KMS-11 (cell line): ENCODE results near the gene HELT.
A peak's percentile ranks its signal among the peaks of the same experiment; 100 is the strongest.
"Not testable (repeated sequence)": the region's sequence is repeated elsewhere in the genome, so short reads cannot be mapped to it uniquely, and the experiment has no call there.

Source experiments
- H2AFZ ChIP-seq: fragments of 200-600 bp; sonication (generic); 2 replicates; pipeline ENCODE4 v1.6.1; 2016; ENCODE audit warnings: antibody characterized with exemption, mixed run types, low read depth
- H3K27ac ChIP-seq: fragments of 200-600 bp; sonication (generic); 2 replicates; pipeline ENCODE4 v1.6.1; 2016; ENCODE audit warnings: mild to moderate bottlenecking, mixed run types
- H3K27me3 ChIP-seq: fragments of 200-600 bp; sonication (generic); 2 replicates; pipeline ENCODE4 v1.6.1; 2017; ENCODE audit warnings: mild to moderate bottlenecking, low read depth, mixed run types, moderate library complexity; ENCODE audit not compliant: insufficient read depth
- H3K36me3 ChIP-seq: fragments of 200-600 bp; sonication (generic); 2 replicates; pipeline ENCODE4 v1.6.1; 2017; ENCODE audit warnings: mild to moderate bottlenecking, mixed run types; ENCODE audit not compliant: insufficient read depth
- H3K4me1 ChIP-seq: fragments of 200-600 bp; sonication (generic); 2 replicates; pipeline ENCODE4 v1.6.1; 2016; ENCODE audit warnings: mild to moderate bottlenecking, low read depth, mixed run types; ENCODE audit not compliant: poor library complexity, severe bottlenecking
- H3K4me2 ChIP-seq: fragments of 200-600 bp; sonication (generic); 2 replicates; pipeline ENCODE4 v1.7.0; 2016; ENCODE audit warnings: mild to moderate bottlenecking, mixed run types
- H3K4me3 ChIP-seq: fragments of 200-600 bp; sonication (generic); IDR thresholded peaks from 2 replicates; pipeline ENCODE4 v1.6.1; 2017; ENCODE audit warnings: low read depth, low read length, mixed read lengths; ENCODE audit not compliant: insufficient read depth
- H3K79me2 ChIP-seq: fragments of 200-600 bp; sonication (generic); 2 replicates; pipeline ENCODE4 v1.6.1; 2016; ENCODE audit warnings: low read depth, mixed run types; ENCODE audit not compliant: insufficient read depth
- H3K9ac ChIP-seq: fragments of 200-600 bp; sonication (generic); 2 replicates; pipeline ENCODE4 v1.6.1; 2016; ENCODE audit warnings: mild to moderate bottlenecking, mixed run types
- H4K20me1 ChIP-seq: fragments of 200-600 bp; sonication (generic); 2 replicates; pipeline ENCODE4 v1.6.1; 2016; ENCODE audit warnings: mild to moderate bottlenecking, mixed run types; ENCODE audit not compliant: insufficient read depth
- TF ChIP-seq, protein P1 (sequence below): fragments of 200-600 bp; sonication (generic); conservative IDR thresholded peaks from 2 replicates; pipeline ENCODE4 v1.6.1; 2017; ENCODE audit warnings: low read depth, mild to moderate bottlenecking, antibody characterized with exemption, low read length, moderate library complexity, mixed read lengths

Gene HELT

DNA sequence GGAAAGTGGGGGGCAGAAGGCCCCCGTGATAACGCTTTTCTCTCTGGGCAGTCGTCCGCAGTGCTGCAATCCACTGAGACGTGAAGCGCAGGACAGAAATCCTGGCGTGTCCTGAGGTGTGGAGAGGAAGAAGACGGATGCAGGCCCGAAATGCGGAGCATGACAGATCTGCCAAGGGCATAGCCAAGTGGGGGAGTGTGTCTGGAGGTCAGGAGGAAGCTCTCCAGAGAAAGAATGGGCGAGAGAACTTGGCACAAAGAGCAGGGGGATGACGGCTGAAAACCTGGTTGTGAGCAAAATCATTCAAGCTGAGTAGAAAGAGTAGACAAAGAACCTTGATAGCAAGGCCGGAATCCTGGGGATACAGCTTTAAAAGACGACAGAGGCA, 23.7 kb upstream of the HELT start:
- Histone ChIP-seq H3K4me2 (no peak overlapping the region), H2AFZ (no peak overlapping the region), H3K79me2 (no peaks in the 10 kb centered on the region), H3K4me1 (no peaks in the 10 kb centered on the region), H3K27ac (no peak overlapping the region), H3K27me3 (no peaks in the 10 kb centered on the region), H3K36me3 (no peaks in the 10 kb centered on the region), H4K20me1 (no peaks in the 10 kb centered on the region), H3K4me3 (no peak overlapping the region), H3K9ac (no peak overlapping the region)
- TF ChIP-seq, protein P1, sequence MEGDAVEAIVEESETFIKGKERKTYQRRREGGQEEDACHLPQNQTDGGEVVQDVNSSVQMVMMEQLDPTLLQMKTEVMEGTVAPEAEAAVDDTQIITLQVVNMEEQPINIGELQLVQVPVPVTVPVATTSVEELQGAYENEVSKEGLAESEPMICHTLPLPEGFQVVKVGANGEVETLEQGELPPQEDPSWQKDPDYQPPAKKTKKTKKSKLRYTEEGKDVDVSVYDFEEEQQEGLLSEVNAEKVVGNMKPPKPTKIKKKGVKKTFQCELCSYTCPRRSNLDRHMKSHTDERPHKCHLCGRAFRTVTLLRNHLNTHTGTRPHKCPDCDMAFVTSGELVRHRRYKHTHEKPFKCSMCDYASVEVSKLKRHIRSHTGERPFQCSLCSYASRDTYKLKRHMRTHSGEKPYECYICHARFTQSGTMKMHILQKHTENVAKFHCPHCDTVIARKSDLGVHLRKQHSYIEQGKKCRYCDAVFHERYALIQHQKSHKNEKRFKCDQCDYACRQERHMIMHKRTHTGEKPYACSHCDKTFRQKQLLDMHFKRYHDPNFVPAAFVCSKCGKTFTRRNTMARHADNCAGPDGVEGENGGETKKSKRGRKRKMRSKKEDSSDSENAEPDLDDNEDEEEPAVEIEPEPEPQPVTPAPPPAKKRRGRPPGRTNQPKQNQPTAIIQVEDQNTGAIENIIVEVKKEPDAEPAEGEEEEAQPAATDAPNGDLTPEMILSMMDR: no peak

DNA sequence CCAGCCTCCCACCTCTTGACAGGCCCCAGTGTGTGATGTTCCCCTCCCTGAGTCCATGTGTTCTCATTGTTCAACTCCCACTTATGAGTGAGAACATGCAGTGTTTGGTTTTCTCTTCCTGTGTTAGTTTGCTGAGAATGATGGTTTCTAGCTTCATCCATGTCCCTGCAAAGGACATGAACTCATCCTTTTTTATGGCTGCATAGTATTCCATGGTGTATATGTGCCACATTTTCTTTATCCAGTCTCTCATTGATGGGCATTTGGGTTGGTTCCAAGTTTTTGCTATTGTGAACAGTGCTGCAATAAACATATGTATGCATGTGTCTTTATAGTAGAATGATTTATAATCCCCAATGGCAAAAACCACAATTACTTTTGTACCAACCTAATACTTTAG, 20.6 kb upstream of the HELT start:
- not testable (repeated sequence) for H3K79me2 ChIP-seq, H3K4me2 ChIP-seq, H3K9ac ChIP-seq, H3K36me3 ChIP-seq, H3K4me3 ChIP-seq, H3K4me1 ChIP-seq, H2AFZ ChIP-seq, H3K27ac ChIP-seq, H3K27me3 ChIP-seq, H4K20me1 ChIP-seq

DNA sequence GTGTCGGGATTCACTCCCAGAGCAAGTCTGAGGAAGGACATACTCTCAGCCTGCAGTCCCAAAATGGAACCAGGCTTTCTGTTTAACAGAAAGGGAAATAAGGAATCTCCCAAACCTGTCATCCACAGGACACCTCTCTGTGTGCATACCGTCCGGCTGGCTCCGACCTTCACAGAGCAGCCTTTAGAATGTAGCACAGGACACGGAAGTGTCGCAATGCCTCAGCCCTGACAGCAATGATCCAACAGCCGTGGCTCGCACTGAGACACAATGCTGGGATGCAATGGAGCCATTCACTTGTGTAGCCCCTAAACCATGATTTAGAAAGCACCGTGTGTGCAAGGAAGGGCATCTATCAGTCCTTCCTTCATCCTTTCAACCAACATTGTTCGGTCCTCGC, 15.5 kb upstream of the HELT start:
- Histone ChIP-seq H3K27ac (no peak overlapping the region), H3K79me2 (no peaks in the 10 kb centered on the region), H3K9ac (no peak overlapping the region), H3K4me3 (no peak overlapping the region), H2AFZ (no peak overlapping the region), H3K27me3 (no peaks in the 10 kb centered on the region), H3K36me3 (no peaks in the 10 kb centered on the region), H3K4me2 (no peak overlapping the region), H3K4me1 (peaks cover 5% of the 10 kb centered on the region), H4K20me1 (no peaks in the 10 kb centered on the region)
- TF ChIP-seq, protein P1: no peak

DNA sequence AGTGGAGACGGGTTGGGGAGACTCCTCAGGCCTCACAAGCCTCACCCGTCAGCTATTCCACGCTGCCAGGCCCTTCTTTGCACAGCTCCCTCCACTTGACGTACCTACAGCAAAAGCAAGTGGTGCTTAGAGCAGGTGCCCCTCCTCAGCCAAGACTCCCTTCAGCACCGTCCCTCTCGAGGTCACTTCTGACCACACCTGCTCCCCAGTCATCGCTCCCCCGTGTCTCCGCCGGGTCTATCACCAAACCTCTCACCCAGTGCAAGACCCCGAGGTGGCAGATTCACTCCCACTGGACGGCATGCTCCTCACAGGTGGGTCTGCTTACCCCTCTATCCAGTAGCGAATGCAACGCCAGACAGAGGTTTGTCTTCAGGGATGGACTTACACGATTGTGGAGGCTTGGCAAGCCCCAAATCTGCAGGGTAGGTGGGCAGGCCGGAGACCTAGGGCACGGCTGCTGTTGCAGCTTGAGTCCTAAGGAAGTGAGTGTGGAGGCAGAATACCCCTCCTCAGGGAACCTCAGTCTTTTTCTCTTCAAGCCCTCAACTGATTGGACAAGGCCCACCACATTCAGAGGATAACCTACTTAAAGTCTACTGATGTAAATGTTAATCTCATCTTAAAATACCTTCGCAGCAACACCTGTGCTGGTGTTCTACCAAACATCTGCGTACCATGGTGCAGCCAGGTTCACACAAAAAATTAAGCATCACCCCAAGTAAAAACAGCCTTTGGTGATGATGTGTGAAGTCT, 14.5 kb upstream of the HELT start:
- H3K79me2 ChIP-seq: no peaks in the 10 kb centered on the region
- H3K9ac ChIP-seq: no peak overlapping the region
- no peak overlapping the region for H3K27ac ChIP-seq
- H3K4me2 ChIP-seq: no peak overlapping the region
- no peak overlapping the region for H2AFZ ChIP-seq
- no peak overlapping the region for H3K4me3 ChIP-seq
- no peaks in the 10 kb centered on the region for H4K20me1 ChIP-seq
- H3K36me3 ChIP-seq: no peaks in the 10 kb centered on the region
- TF ChIP-seq, protein P1: no peak
- H3K27me3 ChIP-seq: no peaks in the 10 kb centered on the region
- peaks cover 5% of the 10 kb centered on the region for H3K4me1 ChIP-seq

DNA sequence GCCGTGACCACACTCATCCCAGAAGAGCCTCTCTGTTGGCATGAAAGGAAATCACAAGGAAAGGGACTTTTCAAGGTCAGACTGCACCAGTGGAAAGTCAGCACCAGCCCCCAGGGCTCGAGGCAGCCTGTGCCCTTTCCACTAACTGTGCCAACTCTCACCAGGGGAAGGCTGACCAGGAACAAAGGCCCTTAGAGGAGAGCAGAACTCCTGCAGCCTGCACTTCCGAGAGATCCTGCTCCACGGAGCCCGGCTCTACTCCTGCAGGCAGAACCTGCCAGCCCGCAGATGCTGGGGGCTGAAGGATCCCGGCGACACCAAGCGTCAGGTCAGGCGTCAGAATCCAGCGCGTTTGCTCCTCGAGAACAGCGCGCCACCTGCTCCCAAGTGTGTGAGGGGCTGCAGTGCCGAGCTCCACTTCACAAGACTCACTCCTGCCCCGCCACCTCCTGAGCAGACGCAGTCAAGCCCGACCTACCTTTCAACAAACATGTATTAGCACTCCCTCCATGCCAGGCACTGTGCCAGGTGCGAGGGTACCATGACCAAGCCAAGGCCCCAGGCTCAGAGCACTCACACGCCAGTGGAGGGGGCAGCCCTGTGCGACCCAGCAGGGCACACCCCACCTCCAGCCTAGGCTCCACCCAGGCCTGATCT, 13.6 kb upstream of the HELT start:
- H3K4me3 ChIP-seq: no peak overlapping the region
- H2AFZ ChIP-seq: peak overlapping the region; percentile 63

More for the DNA sequence above, 13.6 kb upstream of the HELT start:
- Histone ChIP-seq H3K4me1 (peaks cover 5% of the 10 kb centered on the region), H3K36me3 (no peaks in the 10 kb centered on the region), H3K9ac (no peak overlapping the region; the same call in 1 of the 2 replicates), H3K27ac (no peak overlapping the region), H3K27me3 (no peaks in the 10 kb centered on the region), H4K20me1 (no peaks in the 10 kb centered on the region), H3K4me2 (peak overlapping the region; percentile 51), H3K79me2 (no peaks in the 10 kb centered on the region)
- TF ChIP-seq, protein P1: no peak
